DMS79 (cell line): ENCODE measurements around the gene PTTG1IP.

Source experiments
- DNase-seq: peaks from one replicate; lab custom pipeline; 2025; lab: John Stamatoyannopoulos, UW

Gene PTTG1IP

GRCh38 chr21:44909719-44910118 lies 36.2 kb upstream of the PTTG1IP start:
- DNase-seq, result peak; percentile 6

GRCh38 chr21:44908908-44909307 lies 35.4 kb upstream of the PTTG1IP start:
- DNase-seq, result no peak

GRCh38 chr21:44907966-44908895 lies 34.7 kb upstream of the PTTG1IP start:
- no peak for DNase-seq

- DNase-seq, result no peak
Observed at GRCh38 chr21:44907225-44907965, 33.9 kb upstream of the PTTG1IP start.

GRCh38 chr21:44905728-44906090 lies 32.2 kb upstream of the PTTG1IP start:
- DNase-seq, result no peak

- DNase-seq, result no peak
Observed at GRCh38 chr21:44905016-44905727, 31.7 kb upstream of the PTTG1IP start.

- no peak for DNase-seq
Observed at GRCh38 chr21:44904141-44904923, 30.8 kb upstream of the PTTG1IP start.

GRCh38 chr21:44903689-44904088 lies 30.2 kb upstream of the PTTG1IP start:
- no peak for DNase-seq

- DNase-seq, result no peak
Observed at GRCh38 chr21:44903050-44903685, 29.7 kb upstream of the PTTG1IP start.

GRCh38 chr21:44902268-44903049 lies 29.0 kb upstream of the PTTG1IP start:
- no peak for DNase-seq

- DNase-seq, result no peak
Observed at GRCh38 chr21:44901391-44902074, 28.0 kb upstream of the PTTG1IP start.

- DNase-seq, result no peak
Observed at GRCh38 chr21:44900559-44901251, 27.2 kb upstream of the PTTG1IP start.

- DNase-seq, result no peak
Observed at GRCh38 chr21:44899768-44900558, 26.5 kb upstream of the PTTG1IP start.

- no peak for DNase-seq
Observed at GRCh38 chr21:44898851-44899767, 25.6 kb upstream of the PTTG1IP start.

GRCh38 chr21:44898011-44898488 lies 24.6 kb upstream of the PTTG1IP start:
- DNase-seq, result no peak

GRCh38 chr21:44897326-44898010 lies 24.0 kb upstream of the PTTG1IP start:
- DNase-seq, result no peak
